Stimulated activated CD4-positive, alpha-beta T cell treated with anti-CD3 and anti-CD28 coated beads, Interleukin-1b, Interleukin-23, amount 100 ng/mL, for 4 hours (primary cell): ENCODE data around the gene CDKL5.

Experiments used
- DNase-seq, 2 donors: peaks; one replicate each; pipeline ENCODE4 v3.0.0-alpha.2; 2020; ENCODE audit warnings: low read depth in 2 of 2

The CDKL5 gene

DNA sequence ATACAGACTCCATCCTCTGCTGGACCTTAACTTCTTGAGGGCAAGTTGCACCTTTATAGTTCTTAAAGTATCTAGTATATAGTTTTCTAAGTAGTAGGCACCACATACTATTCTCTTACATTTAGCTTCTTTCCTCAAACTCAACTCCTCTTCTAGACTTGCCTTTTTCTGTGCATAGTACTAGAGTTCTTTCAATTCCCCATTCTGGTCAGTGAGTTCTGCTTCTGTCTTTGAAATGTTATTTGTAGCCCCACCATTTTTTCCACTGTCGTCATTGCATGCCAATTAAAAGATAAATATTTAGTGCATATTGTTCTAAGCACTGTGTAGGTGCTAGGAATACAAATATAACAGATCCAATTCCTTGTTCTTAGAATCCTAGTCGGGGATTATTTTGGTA, 31.6 kb downstream of the CDKL5 start:
- no peak for DNase-seq

DNA sequence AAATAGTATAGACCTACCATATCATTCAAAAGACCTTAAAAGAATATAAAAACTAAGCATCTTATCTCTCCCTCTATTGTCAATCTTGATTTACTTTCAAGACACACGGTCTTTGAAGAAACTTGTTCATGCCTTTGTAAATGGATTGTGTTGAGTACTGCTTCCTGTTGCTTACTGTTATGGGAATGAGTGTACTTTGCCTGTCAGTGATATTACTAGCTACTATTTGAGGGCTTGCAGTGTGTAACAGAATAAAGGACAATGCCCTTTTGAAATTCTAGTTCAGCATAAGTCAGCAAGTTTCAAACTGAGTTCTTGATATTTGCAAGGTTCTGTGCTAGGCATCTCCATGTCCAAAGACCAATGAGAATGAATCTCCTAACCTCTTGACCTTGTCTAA, 36.0 kb downstream of the CDKL5 start:
- no peak for DNase-seq

GRCh38 chrX:18464499-18464898, 39.1 kb downstream of the CDKL5 start:
- DNase-seq: no peak

DNA sequence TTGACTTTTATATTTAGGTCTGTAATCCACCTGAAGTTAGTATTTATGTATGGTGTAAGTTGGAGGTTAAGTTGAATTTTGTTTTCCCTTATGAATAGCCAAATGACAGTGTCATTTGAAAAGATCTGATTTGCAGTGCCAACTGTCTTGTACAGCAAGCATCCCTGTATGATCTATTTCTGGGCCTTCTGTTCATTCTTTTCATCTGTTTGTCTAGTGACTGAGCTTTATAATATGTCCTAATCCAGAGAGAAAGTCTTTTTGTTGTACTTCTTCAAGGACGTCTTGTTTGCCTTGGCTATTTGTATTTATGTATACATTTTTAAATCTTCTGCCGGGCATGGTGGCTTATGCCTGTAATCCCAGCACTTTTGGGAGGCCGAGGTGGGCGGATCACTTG, 39.6 kb downstream of the CDKL5 start:
- DNase-seq: no peak

DNA sequence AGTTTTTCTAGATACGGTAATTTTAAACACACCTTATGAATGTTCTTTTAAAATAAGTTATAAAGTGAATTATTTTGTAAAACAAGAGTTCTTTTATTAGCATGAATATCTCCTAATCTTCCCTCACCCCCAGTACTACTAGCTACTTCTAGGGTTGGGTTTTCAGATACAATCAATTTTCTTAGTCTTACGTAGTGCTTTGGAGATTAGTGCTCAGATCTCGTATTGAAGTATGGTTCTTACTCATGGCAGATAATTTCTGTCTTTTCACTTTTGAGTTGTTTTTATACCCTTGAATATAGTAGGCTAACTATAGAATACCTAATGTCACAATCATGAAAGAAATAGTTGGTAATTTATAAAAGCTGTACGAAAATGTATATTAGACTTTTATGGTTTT, 43.2 kb downstream of the CDKL5 start:
- no peak for DNase-seq

- no peak for DNase-seq
Measured at GRCh38 chrX:18471296-18471695, 45.9 kb downstream of the CDKL5 start.

DNA sequence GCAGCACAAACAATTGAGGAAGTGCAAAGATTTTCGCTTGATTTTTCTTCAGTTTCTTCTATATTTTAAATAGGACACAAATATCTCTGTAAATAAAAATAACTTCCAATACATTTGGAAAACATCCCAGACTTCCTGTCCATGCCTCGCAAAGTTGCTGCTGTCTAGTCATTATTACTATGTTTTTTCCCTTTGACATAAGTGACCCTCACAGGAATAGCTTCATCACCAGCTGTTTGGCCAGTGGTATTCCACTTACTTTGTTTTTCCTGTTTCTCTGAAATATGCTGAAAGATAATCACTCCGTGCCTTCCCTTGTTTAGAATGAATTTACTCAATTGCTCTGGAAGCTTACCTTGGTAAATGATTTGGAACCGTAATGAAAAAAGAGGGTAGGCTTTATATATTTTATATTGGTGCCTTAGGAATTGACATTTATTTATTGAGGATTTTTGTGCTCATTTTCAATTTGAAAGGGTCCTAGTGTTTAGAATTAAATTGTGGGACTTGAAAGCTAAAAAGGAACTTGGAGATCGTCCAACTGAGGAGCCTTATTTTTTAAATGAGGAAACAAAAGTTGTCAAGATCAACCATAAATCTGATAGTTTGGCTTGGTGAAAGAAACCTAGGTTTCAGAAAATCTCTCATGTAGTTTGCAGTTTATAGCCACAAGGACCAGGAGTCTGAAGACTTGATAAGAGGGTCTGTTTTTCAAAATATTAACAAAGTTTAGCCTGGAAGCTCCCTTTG, 65.6 kb downstream of the CDKL5 start:
- DNase-seq: no peak

DNA sequence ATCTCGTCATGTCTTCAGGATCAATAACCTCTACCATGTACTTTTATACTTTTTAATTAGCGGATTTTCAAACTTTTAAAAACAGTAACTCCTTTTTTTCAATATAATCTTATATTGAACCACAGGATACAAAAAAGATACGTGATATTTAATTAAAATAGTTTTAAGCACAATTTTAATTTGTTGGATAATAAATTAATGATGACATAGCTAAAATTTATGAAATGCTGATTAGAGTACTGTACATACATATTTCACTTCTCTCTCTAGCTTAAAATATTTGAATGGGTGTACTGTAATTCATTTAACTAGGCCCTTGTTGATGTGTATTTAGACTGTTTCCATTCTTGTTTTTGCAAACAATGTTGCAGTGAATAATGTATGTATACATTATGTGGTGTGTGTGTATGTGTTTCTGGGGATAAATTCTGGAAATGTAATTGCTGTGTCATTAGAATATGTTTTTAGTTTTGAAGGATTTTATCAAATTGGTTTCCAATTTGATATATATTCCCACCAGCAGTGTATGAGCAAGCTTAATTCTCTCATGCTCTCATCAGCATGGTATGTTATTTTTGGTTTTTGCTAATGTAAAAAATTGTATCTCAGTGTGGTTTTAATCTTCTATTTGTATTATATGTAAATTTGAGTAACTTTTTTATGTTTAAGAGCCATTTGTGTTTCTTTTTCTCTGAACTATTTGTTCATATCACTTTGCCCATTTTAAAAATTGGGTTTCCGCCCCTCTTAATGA, 66.4 kb downstream of the CDKL5 start:
- no peak for DNase-seq

- no peak for DNase-seq
Measured at GRCh38 chrX:18534949-18535348, 109.5 kb downstream of the CDKL5 start.

DNA sequence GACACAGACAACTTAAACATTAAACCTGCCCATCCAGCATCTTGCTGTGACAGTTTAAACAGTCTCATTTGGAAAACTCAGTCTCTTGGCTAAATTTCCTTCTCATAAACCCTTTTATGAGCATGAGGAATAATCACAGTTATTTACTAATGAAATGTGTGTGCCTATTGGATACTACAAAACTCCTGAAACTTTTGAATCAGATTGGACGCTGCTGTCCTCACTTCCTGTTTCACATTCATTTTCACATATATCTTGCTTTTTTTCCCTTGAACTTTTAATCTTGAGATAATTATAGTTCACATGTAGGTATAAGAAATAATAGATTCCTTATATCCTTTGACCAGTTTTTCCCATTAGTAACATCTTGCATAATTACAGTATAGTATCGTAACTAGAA, 111.7 kb downstream of the CDKL5 start:
- DNase-seq: no peak

GRCh38 chrX:18537524-18537923, 112.1 kb downstream of the CDKL5 start:
- DNase-seq: no peak

- no peak for DNase-seq
Measured at GRCh38 chrX:18542131-18542530, 116.7 kb downstream of the CDKL5 start.

- DNase-seq: no peak
Measured at GRCh38 chrX:18542905-18543304, 117.5 kb downstream of the CDKL5 start.

DNA sequence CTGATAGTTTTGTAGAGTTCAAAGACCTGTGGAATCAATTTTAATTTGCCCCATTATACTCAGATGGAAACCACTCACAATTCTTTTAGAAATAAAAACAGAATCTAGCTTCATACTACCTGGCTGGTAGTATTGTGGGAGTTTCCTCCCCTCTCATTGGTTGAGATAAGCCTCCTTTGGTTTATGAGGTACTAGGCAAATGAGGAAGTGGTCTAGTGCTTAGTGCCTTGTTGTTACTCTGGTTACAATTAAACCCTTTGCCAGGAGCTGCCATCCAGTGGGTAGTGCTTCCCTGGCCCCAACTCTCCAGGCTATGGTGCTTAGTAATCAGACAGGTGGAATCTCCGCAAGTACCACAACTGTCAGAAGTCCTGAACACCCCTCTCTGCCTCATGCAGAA, 118.3 kb downstream of the CDKL5 start:
- DNase-seq: no peak

- no peak for DNase-seq
Measured at GRCh38 chrX:18545771-18546170, 120.4 kb downstream of the CDKL5 start.

DNA sequence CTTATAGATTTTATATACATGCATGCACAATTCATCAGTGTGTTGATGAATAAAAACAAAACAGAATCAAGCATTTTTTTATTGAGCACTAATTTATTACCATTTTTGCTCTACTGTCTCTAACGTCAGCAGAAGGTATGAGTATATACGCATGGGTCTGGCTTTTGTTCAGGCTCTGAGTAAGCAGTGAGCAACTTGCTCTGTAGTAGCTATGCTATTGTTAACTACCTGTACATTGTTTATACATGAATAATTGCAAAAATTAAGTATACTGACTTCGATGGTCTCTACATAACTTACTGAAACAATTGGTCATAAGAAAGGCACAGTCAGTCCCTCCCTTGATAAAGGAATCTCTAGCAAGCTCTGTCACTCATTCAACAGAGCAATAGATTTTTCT, 123.6 kb downstream of the CDKL5 start:
- DNase-seq: no peak

GRCh38 chrX:18549643-18550042, 124.2 kb downstream of the CDKL5 start:
- DNase-seq: no peak

DNA sequence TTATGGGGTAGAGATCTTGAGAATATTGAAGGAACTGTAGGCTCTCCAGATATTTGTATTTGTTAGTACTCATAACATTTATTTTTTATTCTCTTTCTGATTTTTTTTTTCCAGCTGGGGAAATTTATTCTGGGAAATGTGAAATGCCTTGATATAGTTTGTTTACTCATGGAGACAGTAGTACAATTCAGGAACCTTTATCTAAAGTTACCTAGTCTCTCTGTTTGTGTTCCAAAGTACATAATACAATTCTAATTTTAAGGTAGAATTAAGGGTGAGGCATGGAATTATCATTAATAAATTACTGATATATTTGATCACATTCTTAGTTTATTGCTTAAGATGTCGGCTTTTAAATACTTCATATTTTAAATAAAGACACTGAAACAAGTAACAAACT, 132.5 kb downstream of the CDKL5 start:
- no peak for DNase-seq

DNA sequence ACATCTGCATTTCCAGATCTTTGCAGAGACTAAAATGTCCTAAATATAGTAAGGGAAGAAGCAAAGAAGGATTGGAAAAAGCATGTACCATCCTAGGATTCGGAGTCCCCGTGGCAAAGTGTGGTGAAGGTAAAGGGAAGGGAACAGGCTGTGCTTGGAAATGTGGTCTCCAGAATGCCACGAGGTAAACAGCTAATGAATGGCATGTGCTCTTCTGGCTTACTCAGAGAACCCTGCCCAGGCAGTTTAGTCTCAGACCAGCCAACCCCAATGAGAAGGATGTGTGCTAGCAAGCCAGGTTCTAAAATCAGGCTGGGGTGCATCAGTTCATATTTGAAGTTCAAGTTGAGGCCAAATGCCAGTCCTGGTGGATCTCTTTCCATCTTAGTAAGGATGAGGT, 133.4 kb downstream of the CDKL5 start:
- DNase-seq: no peak

GRCh38 chrX:18561020-18561419, 135.6 kb downstream of the CDKL5 start:
- no peak for DNase-seq

GRCh38 chrX:18565727-18566126, 140.3 kb downstream of the CDKL5 start:
- DNase-seq: no peak

DNA sequence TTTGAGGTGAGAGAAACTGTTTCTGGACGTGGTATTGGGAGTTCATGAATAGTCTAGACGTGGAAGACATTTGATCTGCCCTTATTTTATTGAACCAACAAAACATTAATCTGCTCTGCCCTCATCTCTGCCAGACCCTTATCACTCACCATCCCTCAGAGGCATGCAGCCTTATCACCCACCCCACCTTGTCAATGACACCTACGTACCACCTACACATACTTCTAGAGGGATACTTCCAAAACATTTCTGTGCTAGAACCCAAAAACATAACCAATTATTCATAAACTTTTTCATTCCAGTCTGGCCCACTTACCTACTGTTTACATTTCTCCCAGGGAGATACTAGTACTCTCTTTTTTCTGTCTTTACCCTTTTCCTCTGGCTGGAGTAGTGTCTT, 141.3 kb downstream of the CDKL5 start:
- no peak for DNase-seq

- no peak for DNase-seq
Measured at GRCh38 chrX:18573556-18573955, 148.1 kb downstream of the CDKL5 start.

DNA sequence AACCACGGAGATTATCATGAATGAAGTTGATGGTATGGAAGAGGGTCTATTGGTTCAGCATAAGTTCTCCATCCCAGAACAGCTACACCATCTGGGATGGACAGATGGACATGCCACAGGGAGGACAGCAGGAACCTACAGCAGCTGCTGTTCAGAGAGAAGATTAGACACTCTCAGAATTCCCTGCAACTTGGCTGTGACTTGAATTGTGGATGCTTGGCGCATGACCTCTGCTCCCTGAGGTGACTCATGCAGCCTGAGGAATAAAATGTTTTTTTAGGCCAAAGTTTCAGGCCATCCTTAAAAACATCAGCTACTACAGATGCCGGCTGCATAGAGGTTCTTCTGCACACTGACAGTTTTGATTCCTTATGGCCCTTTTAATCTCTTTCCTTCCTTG, 149.2 kb downstream of the CDKL5 start:
- DNase-seq: no peak
